Measurements from ENCODE around the gene EXOSC5.

- TF ChIP-seq, protein P1, sequence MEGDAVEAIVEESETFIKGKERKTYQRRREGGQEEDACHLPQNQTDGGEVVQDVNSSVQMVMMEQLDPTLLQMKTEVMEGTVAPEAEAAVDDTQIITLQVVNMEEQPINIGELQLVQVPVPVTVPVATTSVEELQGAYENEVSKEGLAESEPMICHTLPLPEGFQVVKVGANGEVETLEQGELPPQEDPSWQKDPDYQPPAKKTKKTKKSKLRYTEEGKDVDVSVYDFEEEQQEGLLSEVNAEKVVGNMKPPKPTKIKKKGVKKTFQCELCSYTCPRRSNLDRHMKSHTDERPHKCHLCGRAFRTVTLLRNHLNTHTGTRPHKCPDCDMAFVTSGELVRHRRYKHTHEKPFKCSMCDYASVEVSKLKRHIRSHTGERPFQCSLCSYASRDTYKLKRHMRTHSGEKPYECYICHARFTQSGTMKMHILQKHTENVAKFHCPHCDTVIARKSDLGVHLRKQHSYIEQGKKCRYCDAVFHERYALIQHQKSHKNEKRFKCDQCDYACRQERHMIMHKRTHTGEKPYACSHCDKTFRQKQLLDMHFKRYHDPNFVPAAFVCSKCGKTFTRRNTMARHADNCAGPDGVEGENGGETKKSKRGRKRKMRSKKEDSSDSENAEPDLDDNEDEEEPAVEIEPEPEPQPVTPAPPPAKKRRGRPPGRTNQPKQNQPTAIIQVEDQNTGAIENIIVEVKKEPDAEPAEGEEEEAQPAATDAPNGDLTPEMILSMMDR (conservative IDR thresholded peaks at IDR 0.05; ENCODE audit: low read length): no peak
- TF ChIP-seq EZH2phosphoT487 (IDR thresholded peaks at IDR 0.05; ENCODE audit: borderline replicate concordance, low read depth, low read length): no peak
Measured at GRCh38 chr19:41411100-41411967, 14.2 kb upstream of the EXOSC5 start.
